ENCODE data around the gene PACRG. TPM values are rescaled to one million over a fixed set of nuclear protein-coding genes. Genes with fewer than 3 reads are reported as not detected.

PACRG gene
- total and polyA plus RNA-seq, 2 of the 8 experiments (the other 6 are each of a cell fraction or from before 2014, with no cell fraction given): 0.44 to 0.54 TPM

- TF ChIP-seq RAD21 (IDR thresholded peaks at IDR 0.05 in 1 of 2, conservative IDR thresholded peaks at IDR 0.05 in 1 of 2; ENCODE audit: low read depth in 2 of 2, low read length in 2 of 2): peak in 1 of 2 experiments; percentile 15; a peak in 1 of 4 replicates
- peak; percentile 14 to 69; a peak in 2 of 4 replicates for TF ChIP-seq SIN3A (conservative IDR thresholded peaks at IDR 0.05 in 1 of 2, IDR thresholded peaks at IDR 0.05 in 1 of 2; ENCODE audit: low read depth in 1 of 2, low read length in 2 of 2)
- 0 out of 2 replicates have a peak, but pooled peaks have one; percentile 13 for TF ChIP-seq USF2 (IDR thresholded peaks at IDR 0.05; ENCODE audit: low read length)
- TF ChIP-seq PHF8 (conservative IDR thresholded peaks at IDR 0.05; ENCODE audit: low read depth, low read length): peak; percentile 75
- TF ChIP-seq HDAC6 (IDR thresholded peaks at IDR 0.05; ENCODE audit: low read depth, low read length): no peak
- TF ChIP-seq CBX5 (IDR thresholded peaks at IDR 0.05; ENCODE audit: low read depth, low read length): no peak
- peak; percentile 45 for TF ChIP-seq POLR2AphosphoS5 (IDR thresholded peaks at IDR 0.05; ENCODE audit: low read depth, low read length)
- peak; percentile 45; the same call in 1 of the 2 replicates for TF ChIP-seq TAF1 (IDR thresholded peaks at IDR 0.05; ENCODE audit: low read depth, low read length)
- TF ChIP-seq RXRA (IDR thresholded peaks at IDR 0.05; ENCODE audit: insufficient read depth, low read depth, low read length): no peak
- peak; percentile 82 for TF ChIP-seq KDM4A (IDR thresholded peaks at IDR 0.05; ENCODE audit: low read depth, low read length, severe bottlenecking)
- TF ChIP-seq TCF12 (IDR thresholded peaks at IDR 0.05; ENCODE audit: low read depth, low read length): no peak
- no peak for TF ChIP-seq CHD1 (IDR thresholded peaks at IDR 0.05; ENCODE audit: low read depth, low read length)
- peak; percentile 45; the same call in 1 of the 2 replicates for TF ChIP-seq CHD2 (IDR thresholded peaks at IDR 0.05; ENCODE audit: low read length)
- peak; percentile 59 for TF ChIP-seq SIX5 (IDR thresholded peaks at IDR 0.05; ENCODE audit: low read depth, low read length)
- peak in 1 of 2 experiments; percentile 63; a peak in 1 of 4 replicates for TF ChIP-seq HDAC2 (IDR thresholded peaks at IDR 0.05; ENCODE audit: borderline replicate concordance in 1 of 2, low read depth in 2 of 2, low read length in 2 of 2)
- TF ChIP-seq ZNF274 (IDR thresholded peaks at IDR 0.05; ENCODE audit: borderline replicate concordance, extremely low read depth, low read length): no peak
- peak; percentile 82; the same call in 1 of the 2 replicates for TF ChIP-seq RBBP5 (IDR thresholded peaks at IDR 0.05; ENCODE audit: borderline replicate concordance, low read depth, low read length)
- 0 out of 2 replicates have a peak, but pooled peaks have one; percentile 10 for TF ChIP-seq MAX (IDR thresholded peaks at IDR 0.05)
- TF ChIP-seq CEBPB (IDR thresholded peaks at IDR 0.05; ENCODE audit: low read depth, low read length): peak; percentile 82
- no peak for TF ChIP-seq GABPA (IDR thresholded peaks at IDR 0.05; ENCODE audit: borderline replicate concordance, insufficient read depth, low read length)
- TF ChIP-seq NRF1 (IDR thresholded peaks at IDR 0.05; ENCODE audit: low read depth, low read length): peak; percentile 48
Observed at GRCh38 chr6:162727322-162728182, at the start of gene PACRG, which contains the start of gene PRKN (continued).
